Vagina (tissue), 2 donors: ENCODE measurements around the gene SLC6A7.

Experiments used
- CTCF ChIP-seq, 3 experiments: fragments of 450-650 bp in 2 of 3; fragments of 200-600 bp in 1 of 3; sonication (generic) in 1 of 3; IDR thresholded peaks; one replicate each; pipeline ENCODE4 v1.5.1; 2017 to 2019; ENCODE audit warnings: antibody characterized with exemption in 3 of 3, mild to moderate bottlenecking in 2 of 3, moderate library complexity in 2 of 3
- POLR2A ChIP-seq, 2 donors: fragments of 450-650 bp; IDR thresholded peaks; one replicate each; pipeline ENCODE4 v1.6.1; 2017; ENCODE audit warnings: antibody characterized with exemption in 2 of 2, mild to moderate bottlenecking in 2 of 2, moderate library complexity in 2 of 2

GRCh38 chr5:150236313-150236712, 46.5 kb downstream of the SLC6A7 start:
- TF ChIP-seq CTCF (IDR thresholded peaks at IDR 0.05) (no peak), POLR2A (IDR thresholded peaks at IDR 0.05) (no peak)
